Measurements from ENCODE around the gene CPEB1. TPM values are rescaled to one million over a fixed set of nuclear protein-coding genes. Genes with fewer than 3 reads are reported as not detected.

CPEB1 gene
- total RNA-seq, 3 donors from 2014 or later (not counting 1 experiment from before 2014, with no cell fraction given): not detected

DNA sequence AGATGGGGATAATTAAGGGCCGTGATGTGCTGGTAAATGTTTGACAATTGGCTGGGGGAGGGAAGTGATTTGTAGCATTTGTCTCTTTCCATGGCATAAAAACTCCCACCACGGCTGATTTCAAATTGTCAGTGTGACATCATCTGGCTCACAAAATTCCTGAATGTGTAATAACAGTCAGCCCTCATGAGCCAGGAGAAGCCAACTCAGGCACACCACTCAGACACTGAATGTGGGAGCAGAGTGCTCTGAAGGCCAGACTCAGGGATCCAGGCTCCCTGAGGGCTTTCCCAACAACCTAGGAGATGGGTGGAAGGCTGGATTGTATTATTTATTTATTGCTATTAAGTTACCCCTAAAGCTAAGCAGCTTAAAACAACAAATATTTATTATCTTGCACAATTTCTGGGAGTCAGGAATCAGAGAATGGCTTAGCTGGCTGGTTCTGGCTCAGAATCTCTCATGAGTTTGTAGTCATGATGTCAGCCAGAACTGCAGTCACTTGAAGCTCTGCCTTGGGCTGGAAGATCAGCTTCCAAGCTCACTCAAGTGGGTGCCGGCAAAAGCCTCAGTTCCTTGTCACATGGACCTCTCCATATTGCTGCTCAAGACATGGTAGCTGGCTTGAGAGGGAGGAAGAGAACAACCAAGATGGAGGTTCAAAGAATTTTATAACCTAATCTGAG lies 6.5 kb upstream of the CPEB1 start:
- Histone ChIP-seq H3K27ac (ENCODE audit: low read length) (no peak overlapping the region), H3K36me3 (ENCODE audit: control insufficient read depth, insufficient read depth, low read length) (no peaks in the 10 kb centered on the region), H3K4me3 (ENCODE audit: low read length) (no peak overlapping the region), H3K4me1 (ENCODE audit: control insufficient read depth, insufficient read depth, low read length) (no peaks in the 10 kb centered on the region), H3K9me3 (ENCODE audit: control insufficient read depth, insufficient read depth, low read length) (no peaks in the 10 kb centered on the region), H3K27me3 (ENCODE audit: control insufficient read depth, insufficient read depth, low read length) (peaks cover 2% of the 10 kb centered on the region)
- Mint-ChIP-seq H3K4me3 (no peak overlapping the region), H3K4me1 (no peaks in the 10 kb centered on the region), H3K27me3 (ENCODE audit: low read depth in 2 of 2) (peaks cover 26 to 37% of the 10 kb centered on the region in 2 donors), H3K9me3 (no peaks in the 10 kb centered on the region), H3K36me3 (no peaks in the 10 kb centered on the region), H3K27ac (no peak overlapping the region)
- DNase-seq (no peak), ATAC-seq (no peak)
- WGBS (ENCODE audit: insufficient coverage): 70% methylated on average over 3 of the region's 3 CpGs
- intact Hi-C loops (cut with micrococcal nuclease): no loop called here
- TF ChIP-seq, protein P1, sequence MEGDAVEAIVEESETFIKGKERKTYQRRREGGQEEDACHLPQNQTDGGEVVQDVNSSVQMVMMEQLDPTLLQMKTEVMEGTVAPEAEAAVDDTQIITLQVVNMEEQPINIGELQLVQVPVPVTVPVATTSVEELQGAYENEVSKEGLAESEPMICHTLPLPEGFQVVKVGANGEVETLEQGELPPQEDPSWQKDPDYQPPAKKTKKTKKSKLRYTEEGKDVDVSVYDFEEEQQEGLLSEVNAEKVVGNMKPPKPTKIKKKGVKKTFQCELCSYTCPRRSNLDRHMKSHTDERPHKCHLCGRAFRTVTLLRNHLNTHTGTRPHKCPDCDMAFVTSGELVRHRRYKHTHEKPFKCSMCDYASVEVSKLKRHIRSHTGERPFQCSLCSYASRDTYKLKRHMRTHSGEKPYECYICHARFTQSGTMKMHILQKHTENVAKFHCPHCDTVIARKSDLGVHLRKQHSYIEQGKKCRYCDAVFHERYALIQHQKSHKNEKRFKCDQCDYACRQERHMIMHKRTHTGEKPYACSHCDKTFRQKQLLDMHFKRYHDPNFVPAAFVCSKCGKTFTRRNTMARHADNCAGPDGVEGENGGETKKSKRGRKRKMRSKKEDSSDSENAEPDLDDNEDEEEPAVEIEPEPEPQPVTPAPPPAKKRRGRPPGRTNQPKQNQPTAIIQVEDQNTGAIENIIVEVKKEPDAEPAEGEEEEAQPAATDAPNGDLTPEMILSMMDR (IDR thresholded peaks at IDR 0.05): no peak

DNA sequence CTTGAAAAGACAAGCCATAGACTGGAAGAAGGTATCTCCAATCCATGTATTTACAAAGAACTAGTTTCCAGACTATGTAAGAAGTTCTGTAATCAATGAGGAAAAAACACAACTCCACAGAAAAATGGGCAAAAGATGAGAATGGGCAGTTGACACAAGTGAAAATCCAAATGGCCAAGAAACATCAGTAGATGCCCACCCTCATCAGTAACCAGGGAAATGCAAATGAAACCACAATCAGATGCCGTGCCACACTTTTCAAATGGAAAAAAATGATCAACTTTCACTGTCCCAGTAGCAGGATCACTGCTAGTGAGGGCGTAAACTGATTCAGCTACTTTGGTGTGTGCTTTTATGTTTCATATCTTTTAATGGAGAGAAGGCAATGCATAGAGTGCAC lies 4.5 kb upstream of the CPEB1 start:
- intact Hi-C loops (cut with micrococcal nuclease): no loop called here
- DNase-seq: no peak
- Histone ChIP-seq H3K27ac (ENCODE audit: low read length) (no peak overlapping the region), H3K4me1 (ENCODE audit: control insufficient read depth, insufficient read depth, low read length) (peaks cover 11% of the 10 kb centered on the region), H3K9me3 (ENCODE audit: control insufficient read depth, insufficient read depth, low read length) (no peaks in the 10 kb centered on the region), H3K36me3 (ENCODE audit: control insufficient read depth, insufficient read depth, low read length) (no peaks in the 10 kb centered on the region), H3K27me3 (ENCODE audit: control insufficient read depth, insufficient read depth, low read length) (peaks cover 12% of the 10 kb centered on the region), H3K4me3 (ENCODE audit: low read length) (no peak overlapping the region)
- no peak overlapping the region for H3K4me3 Mint-ChIP-seq
- peaks cover 30 to 43% of the 10 kb centered on the region in 2 donors for H3K27me3 Mint-ChIP-seq (ENCODE audit: low read depth in 2 of 2)
- 87% methylated on average over 2 of the region's 2 CpGs for WGBS (ENCODE audit: insufficient coverage)
- H3K4me1 Mint-ChIP-seq: no peaks in the 10 kb centered on the region
- no peak overlapping the region for H3K27ac Mint-ChIP-seq
- no peaks in the 10 kb centered on the region for H3K36me3 Mint-ChIP-seq
- H3K9me3 Mint-ChIP-seq: no peaks in the 10 kb centered on the region
- ATAC-seq: no peak
- TF ChIP-seq, protein P1 (IDR thresholded peaks at IDR 0.05): no peak

DNA sequence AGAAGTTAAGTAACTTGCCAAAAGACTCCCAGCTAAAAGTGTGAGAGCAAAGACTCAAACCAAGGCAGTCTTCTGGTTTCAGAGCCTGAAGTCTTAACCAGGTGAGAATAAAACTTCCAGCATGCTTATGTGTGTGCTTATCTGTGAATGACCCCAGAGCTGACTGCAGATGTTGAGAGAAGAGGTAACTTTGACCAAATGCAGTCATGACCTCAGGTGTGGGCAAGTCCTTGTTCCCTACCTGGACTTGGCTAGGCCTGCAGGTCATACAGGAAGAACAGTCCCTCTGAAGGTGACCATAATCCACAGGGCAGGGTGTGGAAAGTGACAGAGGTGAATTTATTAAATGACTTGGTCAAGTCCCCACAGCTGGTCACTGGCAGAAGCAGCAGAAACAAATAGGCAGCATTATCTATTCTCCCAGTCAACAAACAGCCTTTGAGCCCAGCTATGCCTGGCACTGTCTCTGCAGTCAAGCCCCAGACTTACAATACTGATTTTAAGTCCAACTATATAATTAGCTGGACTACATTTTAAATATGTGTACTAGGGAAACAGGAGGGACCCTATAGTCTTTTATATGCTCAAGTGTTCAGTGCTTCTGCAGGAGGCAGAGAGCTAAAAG lies 3.0 kb upstream of the CPEB1 start:
- Mint-ChIP-seq H3K4me1 (peaks cover 0 to 4% of the 10 kb centered on the region in 2 donors), H3K9me3 (no peaks in the 10 kb centered on the region), H3K27ac (no peak overlapping the region), H3K4me3 (peak overlapping the region; percentile 13), H3K27me3 (ENCODE audit: low read depth in 2 of 2) (peaks cover 37 to 43% of the 10 kb centered on the region in 2 donors), H3K36me3 (no peaks in the 10 kb centered on the region)
- TF ChIP-seq, protein P1 (IDR thresholded peaks at IDR 0.05): no peak
- Histone ChIP-seq H3K27ac (ENCODE audit: low read length) (no peak overlapping the region), H3K36me3 (ENCODE audit: control insufficient read depth, insufficient read depth, low read length) (no peaks in the 10 kb centered on the region), H3K4me1 (ENCODE audit: control insufficient read depth, insufficient read depth, low read length) (peaks cover 17% of the 10 kb centered on the region), H3K9me3 (ENCODE audit: control insufficient read depth, insufficient read depth, low read length) (no peaks in the 10 kb centered on the region), H3K27me3 (ENCODE audit: control insufficient read depth, insufficient read depth, low read length) (peaks cover 22% of the 10 kb centered on the region), H3K4me3 (ENCODE audit: low read length) (no peak overlapping the region)
- ATAC-seq: no peak
- intact Hi-C loops (cut with micrococcal nuclease): no loop called here
- DNase-seq: no peak

All from natural killer cell (primary cell).